ENCODE measurements around the gene HMG20A. TPM values are rescaled to one million over a fixed set of nuclear protein-coding genes. Genes with fewer than 3 reads are reported as not detected.
A peak's percentile ranks its signal among the peaks of the same experiment; 100 is the strongest.

HMG20A gene
- total and polyA plus RNA-seq, 9 of the 15 experiments (the other 6 are each of a cell fraction or from before 2014, with no cell fraction given) = 25.0 to 68.1 (median 38.9) TPM

- H3K9ac ChIP-seq (ENCODE audit: insufficient read depth in 1 of 2, low read depth in 2 of 2, low read length in 2 of 2) = no peak overlapping the region
- ChIA-PET POLR2A (interaction anchor here (0.9 kb wide), 1 partner anchor 8 kb away, joined by 3 read pairs; no protein-coding TSS in a partner anchor), CTCF (ENCODE audit: low intra/inter-chr PET ratio) (no interaction called here)
- H4K20me1 ChIP-seq (replicated peaks; ENCODE audit: control insufficient read depth, insufficient read depth, low read length) = no peaks in the 10 kb centered on the region
- H3K4me1 ChIP-seq (replicated peaks in 1 of 2; ENCODE audit: control insufficient read depth in 2 of 2, insufficient read depth in 2 of 2, low read length in 2 of 2) = no peaks in the 10 kb centered on the region
- FAIRE-seq (no peak), ATAC-seq (no peak), DNase-seq (ENCODE audit: extremely low read depth in 1 of 4, low spot score in 3 of 4) (no peak)
- H3K4me3 ChIP-seq = no peak overlapping the region
- H3K79me2 ChIP-seq (ENCODE audit: control insufficient read depth, insufficient read depth, low read length) = no peaks in the 10 kb centered on the region
- BruUV-seq (replicated peaks) = TSS peak; percentile 17
- H3K9me3 ChIP-seq (replicated peaks; ENCODE audit: control insufficient read depth, insufficient read depth, low read depth, low read length) = no peaks in the 10 kb centered on the region
- no peaks in the 10 kb centered on the region for H3K9me1 ChIP-seq (ENCODE audit: control insufficient read depth, insufficient read depth, low read length)
- WGBS (ENCODE audit: insufficient coverage, low coverage, missing lambda C conversion rate) = 43% methylated on average over 1 of the region's 1 CpG
- in situ Hi-C loops (cut with MboI) (no loop called here), intact Hi-C loops (cut with micrococcal nuclease) (no loop called here)
- peaks cover 53% of the 10 kb centered on the region; the same call in 2 of the 3 replicates for H3K36me3 ChIP-seq (ENCODE audit: control insufficient read depth, insufficient read depth, low read length)
- H3K27ac ChIP-seq (ENCODE audit: extremely low read depth, low read depth, low read length) = no peak overlapping the region
- H3K27me3 ChIP-seq (ENCODE audit: control insufficient read depth in 2 of 2, insufficient read depth in 2 of 2, low read length in 2 of 2) = no peaks in the 10 kb centered on the region
- no peak overlapping the region for H3K4me2 ChIP-seq (ENCODE audit: insufficient read depth, low read length)
- H2AFZ ChIP-seq (ENCODE audit: low read depth, low read length) = no peak overlapping the region
- TF ChIP-seq HDGF (IDR thresholded peaks at IDR 0.05) = no peak
- TF ChIP-seq RFX5 (IDR thresholded peaks at IDR 0.05; ENCODE audit: low read depth, low read length) = no peak
- no peak for TF ChIP-seq SMARCC2 (IDR thresholded peaks at IDR 0.05; ENCODE audit: low read depth)
- no peak for TF ChIP-seq ZBTB33 (CRISPR knock-in tag; IDR thresholded peaks at IDR 0.05)
- no peak for TF ChIP-seq SAP30 (IDR thresholded peaks at IDR 0.05; ENCODE audit: borderline replicate concordance, insufficient read depth, low read depth, low read length, poor library complexity, severe bottlenecking)
- TF ChIP-seq ZNF449 (CRISPR knock-in tag; IDR thresholded peaks at IDR 0.05) = no peak
- TF ChIP-seq TFE3 (CRISPR knock-in tag; IDR thresholded peaks at IDR 0.05) = no peak
- no peak for TF ChIP-seq PKNOX1 (IDR thresholded peaks at IDR 0.05)
- no peak for TF ChIP-seq ZSCAN32 (CRISPR knock-in tag; IDR thresholded peaks at IDR 0.05)
- no peak for TF ChIP-seq ZNF253 (CRISPR knock-in tag; conservative IDR thresholded peaks at IDR 0.05)
- TF ChIP-seq MAFF (IDR thresholded peaks at IDR 0.05; ENCODE audit: low read length) = no peak
- no peak for TF ChIP-seq KAT8 (IDR thresholded peaks at IDR 0.05; ENCODE audit: low read depth)
Observed at GRCh38 chr15:77483425-77484140, 62.9 kb downstream of the HMG20A start.
